CD4-positive, alpha-beta T cell treated with Interleukin-6 at 100 ng/mL for 8 hours (primary cell): Measurements from ENCODE around the gene PHLDA3.
A peak's percentile ranks its signal among the peaks of the same experiment; 100 is the strongest.

ENCODE experiments used
- DNase-seq: peaks from one replicate; pipeline ENCODE4 v3.0.0-alpha.2; 2020; ENCODE audit warnings: mixed read lengths, low spot score

PHLDA3 gene

GRCh38 chr1:201468844-201469644, at the start of gene PHLDA3:
Gene PHLDA3, minus strand, starts transcription at chr1:201469188. Its CDS starts 402 bp downstream, at chr1:201468786.
- DNase-seq = peak; percentile 9

GRCh38 chr1:201518071-201518470, 49.1 kb upstream of the PHLDA3 start:
- no peak for DNase-seq

DNA sequence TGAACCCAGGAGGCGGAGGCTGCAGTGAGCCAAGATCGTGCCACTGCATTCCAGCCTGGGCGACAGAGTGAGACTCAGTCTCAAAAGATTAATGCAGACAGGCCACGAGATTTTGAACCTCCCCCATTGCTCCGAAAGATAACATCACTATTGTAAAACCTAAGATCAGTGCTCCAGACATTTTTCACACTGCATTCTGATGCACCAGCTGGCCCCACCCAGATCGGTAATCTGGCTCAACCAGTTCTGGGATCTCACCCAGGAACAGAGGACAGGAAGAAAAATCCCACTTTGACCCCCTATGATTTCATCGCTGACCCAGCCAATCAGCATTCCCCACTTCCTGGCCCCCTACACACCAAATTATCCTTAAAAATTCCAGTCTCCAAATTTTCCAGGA, 48.6 kb upstream of the PHLDA3 start:
- DNase-seq = no peak

DNA sequence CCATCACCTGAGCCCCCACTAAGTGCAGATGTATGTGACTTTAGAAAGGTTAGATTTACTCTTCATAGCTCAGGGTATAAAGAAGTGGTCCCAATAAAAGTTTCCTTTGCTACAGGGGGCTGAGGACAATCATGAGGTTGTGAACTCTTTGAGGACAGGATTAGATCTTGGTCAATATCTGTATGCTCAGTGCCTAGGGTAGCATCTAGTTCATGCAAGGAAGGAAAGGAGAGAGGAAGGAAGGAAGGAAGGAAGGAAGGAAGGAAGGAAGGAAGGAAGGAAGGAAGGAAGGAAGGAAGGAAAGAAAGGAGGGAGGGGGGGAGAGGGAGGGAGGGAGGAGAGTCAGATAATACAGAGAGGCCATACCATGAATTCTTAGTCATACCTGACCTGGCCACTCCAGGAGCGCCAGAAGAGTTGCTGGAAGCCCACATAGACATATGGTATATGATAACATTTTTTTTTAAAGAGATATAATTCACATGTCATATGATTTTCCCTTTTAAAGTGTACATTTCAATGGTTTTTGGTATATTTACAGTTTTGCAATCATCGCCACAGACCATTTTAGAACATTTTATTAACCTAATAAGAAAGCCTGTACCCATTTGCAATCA, 47.6 kb upstream of the PHLDA3 start:
- no peak for DNase-seq

- no peak for DNase-seq
These were observed 46.9 kb upstream of the PHLDA3 start for GRCh38 chr1:201515895-201516294.

DNA sequence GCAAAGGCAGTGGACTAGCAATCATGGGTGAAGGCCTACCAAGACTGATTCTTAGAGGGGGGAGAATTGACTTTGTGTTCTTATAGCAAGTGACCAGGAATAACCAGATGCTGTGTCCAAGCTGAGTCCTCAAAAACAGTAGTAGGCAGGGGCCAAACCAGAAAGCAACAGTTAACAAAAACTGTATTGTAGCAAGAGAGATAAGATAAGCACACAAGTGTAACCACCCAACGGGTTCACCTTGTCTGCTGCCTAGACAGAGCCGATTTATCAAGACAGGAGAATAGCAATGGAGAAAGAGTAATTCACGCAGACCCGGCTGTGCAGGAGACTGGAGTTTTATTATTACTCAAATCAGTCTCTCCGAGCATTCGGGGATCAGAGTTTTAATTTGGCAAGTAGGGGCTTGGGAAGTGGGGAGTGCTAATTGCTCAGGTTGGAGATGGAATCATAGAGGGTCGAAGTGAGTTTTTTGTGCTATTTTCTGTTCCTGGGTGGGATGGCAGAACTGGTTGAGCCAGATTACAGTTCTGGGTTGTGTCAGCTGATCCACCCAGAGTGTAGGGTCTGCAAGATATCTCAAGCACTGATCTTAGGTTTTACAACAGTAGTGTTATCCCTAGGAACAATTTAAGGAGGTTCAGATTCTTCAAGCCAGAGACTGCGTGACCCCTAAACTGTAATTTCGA, 46.2 kb upstream of the PHLDA3 start:
- no peak for DNase-seq

GRCh38 chr1:201514466-201514865, 45.5 kb upstream of the PHLDA3 start:
- no peak for DNase-seq

GRCh38 chr1:201513498-201514243, 44.7 kb upstream of the PHLDA3 start:
- DNase-seq = no peak

DNA sequence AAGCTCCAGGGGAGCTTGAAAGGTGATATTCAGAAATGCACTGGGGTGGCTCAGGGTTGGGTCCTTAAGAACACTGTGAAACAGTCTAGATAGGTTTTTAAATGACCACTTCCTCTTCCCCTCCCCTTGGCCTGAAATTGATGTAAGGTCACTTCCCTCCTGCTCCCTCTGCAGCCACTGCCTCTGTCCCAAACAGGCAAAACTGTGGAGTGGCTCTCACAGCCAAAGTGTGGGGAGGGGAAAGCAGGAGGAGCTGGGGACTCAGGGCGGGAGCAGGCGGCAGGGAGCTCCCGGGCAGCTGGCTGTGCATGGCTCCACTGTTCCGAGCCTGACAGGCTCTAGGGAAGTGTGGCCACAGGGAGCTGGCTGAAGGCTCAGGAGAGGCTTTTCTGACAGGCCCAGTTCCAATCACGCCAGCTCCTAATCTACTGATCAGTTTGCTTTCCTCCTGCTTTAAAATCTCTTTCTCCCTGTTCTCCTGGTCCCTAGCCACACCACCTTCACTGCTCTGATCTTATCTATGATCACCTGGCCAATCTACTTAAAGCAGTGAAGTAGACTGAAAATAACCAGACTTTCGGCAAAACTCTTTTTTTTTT, 43.1 kb upstream of the PHLDA3 start:
- DNase-seq = no peak

DNA sequence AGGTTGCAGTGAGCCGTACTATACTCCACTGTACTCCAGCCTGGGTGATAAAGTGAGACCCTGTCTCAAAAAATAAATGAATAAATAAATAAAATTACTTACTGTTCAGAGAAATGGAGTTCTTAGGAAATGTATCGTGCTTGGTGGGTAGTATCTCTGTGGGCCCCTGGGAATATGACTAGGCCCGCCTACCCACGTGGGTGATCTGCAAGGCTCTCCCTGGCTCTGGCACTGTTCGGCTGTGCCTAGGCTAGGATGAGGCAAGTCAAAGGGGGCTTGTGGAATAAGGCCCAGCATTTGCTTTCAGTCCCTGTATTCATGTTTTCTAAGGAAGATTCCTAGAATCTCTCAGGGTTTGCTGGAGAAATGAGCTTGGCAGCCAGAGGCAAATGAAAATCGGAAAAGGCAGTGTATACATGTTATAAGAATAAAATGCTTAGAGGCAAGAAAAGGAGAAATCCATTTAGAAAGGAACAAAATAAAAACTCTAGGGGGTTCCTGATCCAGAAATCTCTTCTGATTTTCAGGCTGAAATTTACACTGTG, 42.5 kb upstream of the PHLDA3 start:
- DNase-seq = no peak

DNA sequence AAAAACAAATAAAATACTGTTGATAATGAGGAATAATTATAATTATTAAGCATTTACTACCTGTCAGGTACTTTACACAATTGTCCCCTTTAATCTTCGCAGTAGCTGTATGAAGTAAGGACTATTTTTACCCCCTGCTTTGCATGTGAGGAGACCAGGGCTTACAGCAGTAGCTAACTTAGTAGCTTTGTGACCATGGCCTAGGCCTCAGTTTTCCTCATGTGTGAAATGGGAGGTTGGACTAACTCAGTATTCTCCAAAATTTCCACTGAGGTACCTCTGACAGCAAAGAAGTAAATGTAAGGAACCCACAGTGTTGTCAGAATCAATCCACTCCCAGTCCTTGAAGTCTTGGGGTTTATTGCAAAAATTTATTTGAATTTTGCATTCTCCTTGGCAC, 41.7 kb upstream of the PHLDA3 start:
- no peak for DNase-seq

- no peak for DNase-seq
These were observed 40.8 kb upstream of the PHLDA3 start for GRCh38 chr1:201509601-201510374.

GRCh38 chr1:201508809-201509208, 39.8 kb upstream of the PHLDA3 start:
- DNase-seq = no peak

GRCh38 chr1:201507360-201507675, 38.3 kb upstream of the PHLDA3 start:
- no peak for DNase-seq

GRCh38 chr1:201506557-201507359, 37.8 kb upstream of the PHLDA3 start, which contains the start of gene CSRP1:
Gene CSRP1, minus strand, starts transcription at chr1:201507123. Its CDS starts 10,820 bp downstream, at chr1:201496303.
- DNase-seq = peak; percentile 74

- DNase-seq = no peak
These were observed 37.1 kb upstream of the PHLDA3 start for GRCh38 chr1:201506092-201506491.

DNA sequence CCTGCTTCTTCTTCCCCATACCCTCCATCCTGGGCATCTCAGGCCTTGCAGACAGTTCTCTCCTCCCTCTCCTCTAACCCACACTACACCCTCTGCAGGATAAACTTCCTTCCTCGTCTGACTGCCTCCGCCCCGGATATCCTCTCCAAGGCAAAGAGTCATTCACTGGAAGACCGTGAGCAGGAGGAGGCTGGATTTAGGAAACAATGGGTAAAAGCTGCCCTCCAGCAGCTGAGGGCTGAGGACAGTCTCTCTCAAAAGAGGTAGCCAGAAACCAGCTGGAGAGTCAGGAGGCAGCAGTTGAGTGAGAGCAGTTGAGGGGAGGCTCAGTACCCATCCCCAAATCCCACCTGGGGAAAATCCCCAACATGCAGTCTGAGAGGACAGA, 36.5 kb upstream of the PHLDA3 start:
- no peak for DNase-seq

GRCh38 chr1:201504799-201505502, 36.0 kb upstream of the PHLDA3 start:
- no peak for DNase-seq

DNA sequence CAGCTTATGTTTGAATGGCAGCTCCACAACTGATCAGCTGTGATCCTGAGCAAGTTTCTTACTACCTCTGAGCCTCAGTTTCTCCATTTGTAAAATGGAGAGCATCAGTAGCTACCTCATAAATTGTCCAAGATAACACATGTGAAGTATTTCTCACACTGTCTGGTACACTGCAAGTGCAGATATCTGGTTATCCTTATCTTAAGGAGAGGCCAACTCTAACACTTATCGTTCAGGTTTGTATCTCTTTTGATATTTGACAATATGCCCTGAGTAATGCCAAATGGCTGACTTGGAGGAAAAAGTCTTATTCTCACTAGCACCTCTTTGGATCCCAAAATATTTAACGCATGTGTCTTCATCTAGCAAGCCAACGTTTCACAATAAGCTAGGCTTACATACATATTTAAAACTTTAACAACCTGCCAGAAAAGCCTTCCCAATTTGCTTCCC, 35.2 kb upstream of the PHLDA3 start:
- DNase-seq = no peak
